CD14-positive monocyte (primary cell): Measurements from ENCODE around the gene WNT5A. TPM values are rescaled to one million over a fixed set of nuclear protein-coding genes. Genes with fewer than 3 reads are reported as not detected.

ENCODE experiments used
- DNase-seq, 3 donors: peaks; one replicate each; pipeline ENCODE4 v3.0.0-alpha.2; 2011 to 2022
- H2AFZ ChIP-seq: 2 replicates; pipeline ENCODE4 v1.6.0; 2012; ENCODE audit warnings: mild to moderate bottlenecking, low read depth, low read length, inconsistent platforms; ENCODE audit not compliant: insufficient read depth, poor library complexity, severe bottlenecking
- H3K27ac ChIP-seq, 2 donors: 1 replicate in 1 of 2; 2 replicates in 1 of 2; pipeline ENCODE4 v1.5.1; 2012 to 2013; ENCODE audit warnings: low read length in 2 of 2, control low read depth in 1 of 2, inconsistent platforms in 1 of 2, low read depth in 1 of 2, mild to moderate bottlenecking in 1 of 2
- H3K27me3 ChIP-seq, 2 donors: one replicate each; pipeline versions ENCODE4 v1.6.0 to v1.6.1; 2011 to 2013; ENCODE audit warnings: low read length in 2 of 2; ENCODE audit not compliant: control insufficient read depth in 2 of 2, insufficient read depth in 2 of 2
- H3K36me3 ChIP-seq, 2 donors: replicated peaks in 1 of 2; 1 replicate in 1 of 2; 2 replicates in 1 of 2; pipeline versions ENCODE4 v1.5.1 to v1.6.1; 2012 to 2013; ENCODE audit warnings: low read length in 2 of 2, control low read depth in 1 of 2, inconsistent platforms in 1 of 2, mild to moderate bottlenecking in 1 of 2; ENCODE audit not compliant: insufficient read depth in 2 of 2, control insufficient read depth in 1 of 2
- H3K4me1 ChIP-seq, 2 donors: 1 replicate in 1 of 2; 2 replicates in 1 of 2; pipeline versions ENCODE4 v1.5.1 to v1.6.1; 2012 to 2013; ENCODE audit warnings: low read length in 2 of 2, control low read depth in 1 of 2, inconsistent platforms in 1 of 2, mild to moderate bottlenecking in 1 of 2, moderate library complexity in 1 of 2; ENCODE audit not compliant: insufficient read depth in 2 of 2, control insufficient read depth in 1 of 2
- H3K4me2 ChIP-seq: replicated peaks from 2 replicates; pipeline ENCODE3; 2012; ENCODE audit warnings: low read length, moderate library complexity, mild to moderate bottlenecking; ENCODE audit not compliant: poor library complexity, severe bottlenecking; ENCODE audit errors: extremely low read depth
- H3K4me3 ChIP-seq, 3 experiments: fragments of 200-600 bp in 1 of 3; sonication (generic) in 1 of 3; replicated peaks in 1 of 3; 1 replicate in 2 of 3; 2 replicates in 1 of 3; pipeline ENCODE4 v1.5.1; 2011 to 2013; ENCODE audit warnings: low read length in 3 of 3, mild to moderate bottlenecking in 3 of 3, control low read depth in 2 of 3, low read depth in 2 of 3, inconsistent platforms in 1 of 3, moderate library complexity in 1 of 3
- H3K79me2 ChIP-seq: 2 replicates; pipeline ENCODE4 v1.6.0; 2012; ENCODE audit warnings: mild to moderate bottlenecking, control low read depth, inconsistent platforms, low read length, moderate library complexity; ENCODE audit not compliant: insufficient read depth
- H3K9ac ChIP-seq: 2 replicates; pipeline ENCODE4 v1.6.0; 2017; ENCODE audit warnings: low read length, mild to moderate bottlenecking; ENCODE audit not compliant: insufficient read depth, poor library complexity, severe bottlenecking
- H3K9me3 ChIP-seq, 2 donors: replicated peaks in 1 of 2; 1 replicate in 1 of 2; 2 replicates in 1 of 2; pipeline versions ENCODE4 v1.5.1 to v1.6.1; 2012 to 2013; ENCODE audit warnings: low read length in 2 of 2, control low read depth in 1 of 2; ENCODE audit not compliant: control insufficient read depth in 1 of 2, insufficient read depth in 1 of 2
- H4K20me1 ChIP-seq: 2 replicates; pipeline ENCODE4 v1.6.0; 2012; ENCODE audit warnings: mild to moderate bottlenecking, low read length, control low read depth, moderate library complexity; ENCODE audit not compliant: insufficient read depth
- H3K27ac Mint-ChIP-seq, 7 donors: one replicate each; pipeline ENCODE4 v1.8.0; 2020; ENCODE audit warnings: mild to moderate bottlenecking in 7 of 7, mixed read lengths in 7 of 7, moderate library complexity in 6 of 7, inconsistent platforms in 2 of 7
- H3K27me3 Mint-ChIP-seq, 3 donors: one replicate each; pipeline ENCODE4 v1.8.0; 2021 to 2022; ENCODE audit warnings: low read depth in 3 of 3, mild to moderate bottlenecking in 3 of 3, mixed read lengths in 3 of 3, moderate library complexity in 3 of 3, inconsistent platforms in 1 of 3
- H3K36me3 Mint-ChIP-seq, 2 donors: one replicate each; pipeline ENCODE4 v1.8.0; 2020; ENCODE audit warnings: mixed read lengths in 2 of 2, inconsistent platforms in 1 of 2, mild to moderate bottlenecking in 1 of 2
- H3K4me1 Mint-ChIP-seq: one replicate; pipeline ENCODE4 v1.8.0; 2020; ENCODE audit warnings: mild to moderate bottlenecking, mixed read lengths
- H3K4me3 Mint-ChIP-seq, 2 donors: one replicate each; pipeline ENCODE4 v1.8.0; 2020; ENCODE audit warnings: mild to moderate bottlenecking in 2 of 2, mixed read lengths in 2 of 2, moderate library complexity in 1 of 2
- H3K9me3 Mint-ChIP-seq, 7 donors: one replicate each; pipeline ENCODE4 v1.8.0; 2020 to 2022; ENCODE audit warnings: mixed read lengths in 7 of 7, mild to moderate bottlenecking in 6 of 7, moderate library complexity in 6 of 7, inconsistent platforms in 2 of 7
- CTCF ChIP-seq: fragments of 200-600 bp; IDR thresholded peaks from one replicate; pipeline ENCODE4 v1.8.0; 2022; ENCODE audit warnings: antibody characterized with exemption, mild to moderate bottlenecking
- WGBS: methylation state at CpG from one replicate; pipeline ENCODE4 v1.1.5; 2013; ENCODE audit warnings: missing lambda C conversion rate; ENCODE audit not compliant: insufficient coverage; 5-methylcytosine and 5-hydroxymethylcytosine counted together
- intact Hi-C, 2 donors: fragments of 100-400 bp; cut with micrococcal nuclease; formaldehyde crosslinking; loops; one replicate each; pipeline versions ENCODE4 v1.15.0 to v1.15.1; 2023
- polyA plus RNA-seq, 3 donors: library from polyadenylated mRNA; depleted of rRNA in 1 of 3; unstranded in 2 of 3; stranded (reverse) in 1 of 3; fragments of 300-500 nt in 2 of 3; fragments of >200 nt in 1 of 3; fragmentation: Illumina TruSeq in 2 of 3; gene quantifications; 1 replicate in 2 of 3; 2 replicates in 1 of 3; pipeline ENCODE4 v1.2.3, GENCODE V29; 2012 to 2021

Gene WNT5A
- polyA plus RNA-seq, 3 donors = 0.01 to 0.03 TPM; not detected in 1

GRCh38 chr3:55518451-55518850 lies 31.3 kb upstream of the WNT5A start:
- Histone ChIP-seq H3K9me3 (no peaks in the 10 kb centered on the region), H2AFZ (no peak overlapping the region), H3K36me3 (no peaks in the 10 kb centered on the region), H3K9ac (no peak overlapping the region), H3K27me3 (no peaks in the 10 kb centered on the region), H3K4me3 (no peak overlapping the region), H4K20me1 (no peaks in the 10 kb centered on the region), H3K4me1 (no peaks in the 10 kb centered on the region), H3K79me2 (no peaks in the 10 kb centered on the region), H3K27ac (no peak overlapping the region), H3K4me2 (no peak overlapping the region)
- WGBS = 100% methylated on average over 1 of the region's 6 CpGs
- no peak overlapping the region for H3K27ac Mint-ChIP-seq
- H3K27me3 Mint-ChIP-seq = peaks cover 0 to 6% (median 3%) of the 10 kb centered on the region in 3 donors
- no peaks in the 10 kb centered on the region for H3K4me1 Mint-ChIP-seq
- no peak for DNase-seq
- peaks cover 0 to 3% (median 2%) of the 10 kb centered on the region in 7 donors for H3K9me3 Mint-ChIP-seq
- TF ChIP-seq CTCF = no peak
- H3K36me3 Mint-ChIP-seq = no peaks in the 10 kb centered on the region
- H3K4me3 Mint-ChIP-seq = no peak overlapping the region
- intact Hi-C loops = no loop called here

- Histone ChIP-seq H3K4me1 (no peaks in the 10 kb centered on the region), H3K9me3 (no peaks in the 10 kb centered on the region), H3K4me3 (no peak overlapping the region), H3K36me3 (no peaks in the 10 kb centered on the region), H4K20me1 (no peaks in the 10 kb centered on the region), H3K4me2 (no peak overlapping the region), H3K9ac (no peak overlapping the region), H3K27ac (no peak overlapping the region), H3K27me3 (peaks cover 0 to 2% of the 10 kb centered on the region in 2 donors), H2AFZ (no peak overlapping the region), H3K79me2 (no peaks in the 10 kb centered on the region)
- H3K27me3 Mint-ChIP-seq = peaks cover 0 to 13% (median 5%) of the 10 kb centered on the region in 3 donors
- H3K27ac Mint-ChIP-seq = no peak overlapping the region
- no peak for DNase-seq
- H3K9me3 Mint-ChIP-seq = peaks cover 0 to 3% (median 2%) of the 10 kb centered on the region in 7 donors
- 88% methylated on average over 6 of the region's 10 CpGs for WGBS
- no peaks in the 10 kb centered on the region for H3K4me1 Mint-ChIP-seq
- no peak overlapping the region for H3K4me3 Mint-ChIP-seq
- no peaks in the 10 kb centered on the region for H3K36me3 Mint-ChIP-seq
- TF ChIP-seq CTCF = no peak
- intact Hi-C loops = no loop called here
Observed at GRCh38 chr3:55516392-55517030, 29.4 kb upstream of the WNT5A start.
